ENCODE measurements around the gene ITPR3. TPM values are rescaled to one million over a fixed set of nuclear protein-coding genes. Genes with fewer than 3 reads are reported as not detected.

The ITPR3 gene
- 10 to 100 TPM; 64.2 to 65.8 TPM for total RNA-seq

- DNase-seq: peak; percentile 81
- CTCF ChIA-PET: interaction anchor here (0.8 to 3.3 kb wide), 10 partner anchors 9 to 192 kb away, joined by 3 to 16 read pairs (median 4); partner anchors contain the start of genes BAK1 and UQCC2
- Mint-ChIP-seq H3K27me3 (no peaks in the 10 kb centered on the region), H3K36me3 (ENCODE audit: low read depth) (peaks cover 14% of the 10 kb centered on the region), H3K4me1 (peaks cover 55% of the 10 kb centered on the region), H3K9me3 (no peaks in the 10 kb centered on the region), H3K27ac (peak within 1 kb of the TSS; percentile 95), H3K4me3 (peak within 1 kb of the TSS; percentile 93)
- POLR2A ChIA-PET: interaction anchor here (0.5 to 1.7 kb wide), 3 partner anchors 41 to 1800 kb away, joined by 3 to 7 read pairs (median 4); partner anchors contain the start of genes BAK1 and ZBTB9
Observed at GRCh38 chr6:33620856-33621710, at the start of gene ITPR3. TSS of gene ITPR3 (plus strand) at chr6:33621322. CDS start at chr6:33621603, 281 bp downstream.

GRCh38 chr6:33571637-33572316 lies 49.3 kb upstream of the ITPR3 start:
- Mint-ChIP-seq H3K27me3 (no peaks in the 10 kb centered on the region), H3K4me1 (peaks cover 57% of the 10 kb centered on the region), H3K4me3 (peak overlapping the region; percentile 82), H3K27ac (peak overlapping the region; percentile 100), H3K36me3 (ENCODE audit: low read depth) (peaks cover 61% of the 10 kb centered on the region), H3K9me3 (no peaks in the 10 kb centered on the region)
- ChIA-PET CTCF (interaction anchor here (1.4 kb wide), 1 partner anchor 10 kb away, joined by 7 read pairs; no protein-coding TSS in a partner anchor), POLR2A (no interaction called here)
- no peak for DNase-seq

GRCh38 chr6:33575211-33575610 lies 45.9 kb upstream of the ITPR3 start:
- Mint-ChIP-seq H3K4me1 (peaks cover 56% of the 10 kb centered on the region), H3K9me3 (no peaks in the 10 kb centered on the region), H3K4me3 (no peak overlapping the region), H3K27ac (no peak overlapping the region), H3K27me3 (no peaks in the 10 kb centered on the region), H3K36me3 (ENCODE audit: low read depth) (peaks cover 61% of the 10 kb centered on the region)
- no peak for DNase-seq
- POLR2A ChIA-PET: no interaction called here
- CTCF ChIA-PET: interaction anchor here (0.9 to 2.4 kb wide), 5 partner anchors 10 to 146 kb away, joined by 3 to 8 read pairs (median 5); no protein-coding TSS in a partner anchor

GRCh38 chr6:33576668-33577067 lies 44.5 kb upstream of the ITPR3 start:
- Mint-ChIP-seq H3K4me1 (peaks cover 52% of the 10 kb centered on the region), H3K27ac (peak overlapping the region; percentile 25), H3K27me3 (no peaks in the 10 kb centered on the region), H3K4me3 (peak overlapping the region; percentile 22), H3K9me3 (no peaks in the 10 kb centered on the region), H3K36me3 (ENCODE audit: low read depth) (peaks cover 53% of the 10 kb centered on the region)
- CTCF ChIA-PET: interaction anchor here (0.9 to 2.4 kb wide), 3 partner anchors 9 to 124 kb away, joined by 3 to 8 read pairs (median 5); no protein-coding TSS in a partner anchor
- no peak for DNase-seq
- POLR2A ChIA-PET: no interaction called here

GRCh38 chr6:33577106-33577535 lies 44.0 kb upstream of the ITPR3 start:
- peak; percentile 26 for DNase-seq
- Mint-ChIP-seq H3K27ac (peak overlapping the region; percentile 94), H3K4me1 (peaks cover 47% of the 10 kb centered on the region), H3K4me3 (peak overlapping the region; percentile 95), H3K36me3 (ENCODE audit: low read depth) (peaks cover 49% of the 10 kb centered on the region), H3K9me3 (no peaks in the 10 kb centered on the region), H3K27me3 (no peaks in the 10 kb centered on the region)
- POLR2A ChIA-PET: no interaction called here
- CTCF ChIA-PET: interaction anchor here (0.9 to 2.4 kb wide), 2 partner anchors 8 to 10 kb away, joined by 3 to 8 read pairs; no protein-coding TSS in a partner anchor

GRCh38 chr6:33577718-33578117 lies 43.4 kb upstream of the ITPR3 start:
- ChIA-PET POLR2A (no interaction called here), CTCF (no interaction called here)
- Mint-ChIP-seq H3K9me3 (no peaks in the 10 kb centered on the region), H3K4me1 (peaks cover 43% of the 10 kb centered on the region), H3K27me3 (no peaks in the 10 kb centered on the region), H3K4me3 (peak overlapping the region; percentile 95), H3K27ac (peak overlapping the region; percentile 94), H3K36me3 (ENCODE audit: low read depth) (peaks cover 45% of the 10 kb centered on the region)
- no peak for DNase-seq

- Mint-ChIP-seq H3K27me3 (no peaks in the 10 kb centered on the region), H3K27ac (peak overlapping the region; percentile 94), H3K4me3 (peak overlapping the region; percentile 95), H3K9me3 (no peaks in the 10 kb centered on the region), H3K4me1 (peaks cover 43% of the 10 kb centered on the region), H3K36me3 (ENCODE audit: low read depth) (peaks cover 45% of the 10 kb centered on the region)
- CTCF ChIA-PET: interaction anchor here (1.0 to 1.2 kb wide), 4 partner anchors 12 to 133 kb away, joined by 3 to 4 read pairs (median 3); partner anchors contain the start of gene UQCC2
- no peak for DNase-seq
- POLR2A ChIA-PET: interaction anchor here (0.6 kb wide), 1 partner anchor 60 kb away, joined by 3 read pairs; no protein-coding TSS in a partner anchor
Observed at GRCh38 chr6:33578164-33578563, 43.0 kb upstream of the ITPR3 start.

GRCh38 chr6:33578588-33579011 lies 42.5 kb upstream of the ITPR3 start:
- peaks cover 47% of the 10 kb centered on the region for H3K4me1 Mint-ChIP-seq
- DNase-seq: peak; percentile 77
- H3K9me3 Mint-ChIP-seq: no peaks in the 10 kb centered on the region
- peak overlapping the region; percentile 94 for H3K27ac Mint-ChIP-seq
- H3K4me3 Mint-ChIP-seq: peak overlapping the region; percentile 95
- no peaks in the 10 kb centered on the region for H3K27me3 Mint-ChIP-seq
- H3K36me3 Mint-ChIP-seq (ENCODE audit: low read depth): peaks cover 43% of the 10 kb centered on the region
- ChIA-PET CTCF (interaction anchor here (0.8 to 1.8 kb wide), 10 partner anchors 8 to 161 kb away, joined by 3 to 6 read pairs (median 3); partner anchors contain the start of genes CUTA and UQCC2), POLR2A (interaction anchor here (0.6 to 0.7 kb wide), 2 partner anchors 60 to 1012 kb away, joined by 3 read pairs; no protein-coding TSS in a partner anchor)

GRCh38 chr6:33579828-33580714 lies 41.1 kb upstream of the ITPR3 start, which contains the start of gene BAK1:
TSS of gene BAK1 (minus strand) at chr6:33580276. CDS start at chr6:33577604, 2,672 bp downstream.
- DNase-seq: peak; percentile 90
- Mint-ChIP-seq H3K9me3 (no peaks in the 10 kb centered on the region), H3K27me3 (no peaks in the 10 kb centered on the region), H3K4me1 (peaks cover 48% of the 10 kb centered on the region), H3K36me3 (ENCODE audit: low read depth) (peaks cover 31% of the 10 kb centered on the region), H3K27ac (peak within 1 kb of the TSS; percentile 94), H3K4me3 (peak within 1 kb of the TSS; percentile 95)
- ChIA-PET CTCF (interaction anchor here (0.6 to 2.0 kb wide), 12 partner anchors 9 to 173 kb away, joined by 3 to 7 read pairs (median 4); partner anchors contain the start of genes CUTA and ITPR3), POLR2A (interaction anchor here (0.8 to 1.3 kb wide), 3 partner anchors 10 to 41 kb away, joined by 4 to 5 read pairs (median 4); partner anchors contain the start of gene ITPR3)

GRCh38 chr6:33581186-33581585 lies 39.9 kb upstream of the ITPR3 start:
- POLR2A ChIA-PET: no interaction called here
- Mint-ChIP-seq H3K27ac (no peak overlapping the region), H3K36me3 (ENCODE audit: low read depth) (peaks cover 27% of the 10 kb centered on the region)

GRCh38 chr6:33583591-33584155 lies 37.4 kb upstream of the ITPR3 start:
- POLR2A ChIA-PET: no interaction called here
- Mint-ChIP-seq H3K27me3 (no peaks in the 10 kb centered on the region), H3K4me3 (no peak overlapping the region), H3K36me3 (ENCODE audit: low read depth) (peaks cover 7% of the 10 kb centered on the region), H3K27ac (no peak overlapping the region), H3K4me1 (peaks cover 39% of the 10 kb centered on the region), H3K9me3 (no peaks in the 10 kb centered on the region)
- DNase-seq: no peak
- CTCF ChIA-PET: interaction anchor here (1.2 to 4.1 kb wide), 5 partner anchors 13 to 117 kb away, joined by 3 to 16 read pairs (median 5); partner anchors contain the start of gene ITPR3

More at GRCh38 chr6:33581186-33581585, 39.9 kb upstream of the ITPR3 start:
- Mint-ChIP-seq H3K27me3 (no peaks in the 10 kb centered on the region), H3K4me3 (no peak overlapping the region), H3K4me1 (peaks cover 54% of the 10 kb centered on the region), H3K9me3 (no peaks in the 10 kb centered on the region)
- no peak for DNase-seq
- CTCF ChIA-PET: interaction anchor here (0.6 to 2.0 kb wide), 5 partner anchors 11 to 155 kb away, joined by 3 to 5 read pairs (median 3); no protein-coding TSS in a partner anchor
